IPS DF 6.9 (cell line): ENCODE results near the gene ITGAX.
"Not testable (repeated sequence)": the region's sequence is repeated elsewhere in the genome, so short reads cannot be mapped to it uniquely, and the experiment has no call there.

Experiments used
- DNase-seq: peaks from one replicate; pipeline ENCODE4 v3.0.0-alpha.2; 2013; ENCODE audit warnings: low read depth, low spot score
- H3K27ac ChIP-seq: one replicate; pipeline ENCODE4 v1.5.1; 2013; ENCODE audit warnings: low read length, control low read depth
- H3K27me3 ChIP-seq: 2 replicates; pipeline ENCODE4 v1.6.1; 2013; ENCODE audit warnings: mild to moderate bottlenecking, low read length; ENCODE audit not compliant: control insufficient read depth, insufficient read depth
- H3K36me3 ChIP-seq: 2 replicates; pipeline ENCODE4 v1.6.1; 2013; ENCODE audit warnings: low read length; ENCODE audit not compliant: control insufficient read depth, insufficient read depth
- H3K4me1 ChIP-seq: 2 replicates; pipeline ENCODE4 v1.6.1; 2013; ENCODE audit warnings: low read length; ENCODE audit not compliant: control insufficient read depth, insufficient read depth
- H3K4me3 ChIP-seq: 2 replicates; pipeline ENCODE4 v1.5.1; 2013; ENCODE audit warnings: mild to moderate bottlenecking, low read length
- H3K9me3 ChIP-seq: 2 replicates; pipeline ENCODE4 v1.6.1; 2013; ENCODE audit warnings: low read length, inconsistent platforms; ENCODE audit not compliant: control insufficient read depth, insufficient read depth
- WGBS: extraction: QIAGEN DNeasy Blood & Tissue Kit; methylation state at CpG from one replicate; pipeline ENCODE4 v1.1.7; 2013; ENCODE audit warnings: mixed read lengths, missing lambda C conversion rate; ENCODE audit not compliant: insufficient read length, insufficient coverage; 5-methylcytosine and 5-hydroxymethylcytosine counted together

The ITGAX gene

DNA sequence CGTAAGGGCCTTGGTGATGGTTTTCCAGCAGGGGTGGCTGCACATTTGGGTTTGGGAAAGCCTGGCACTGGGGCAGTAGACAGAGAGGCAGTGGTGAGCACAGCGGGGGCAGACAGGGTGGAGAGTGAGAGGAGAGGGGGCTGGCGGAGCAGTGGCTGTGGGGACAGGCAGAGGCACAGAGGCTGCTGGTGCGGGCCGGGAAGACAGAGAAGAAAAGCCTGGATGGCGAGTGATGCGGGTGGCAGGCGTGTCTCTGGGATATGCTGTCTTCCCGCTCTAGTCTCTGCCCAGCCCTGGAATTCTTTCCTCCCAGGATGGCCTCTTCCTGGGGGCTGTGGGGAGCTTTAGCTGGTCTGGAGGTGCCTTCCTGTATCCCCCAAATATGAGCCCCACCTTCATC, 55.1 kb downstream of the ITGAX start:
- no peak overlapping the region for H3K4me3 ChIP-seq
- no peak for DNase-seq
- no peak overlapping the region for H3K27ac ChIP-seq
- no peaks in the 10 kb centered on the region for H3K27me3 ChIP-seq
- no peaks in the 10 kb centered on the region for H3K4me1 ChIP-seq
- no CpG with 5 or more reads among the region's 9 CpGs for WGBS
- no peaks in the 10 kb centered on the region for H3K36me3 ChIP-seq
- no peaks in the 10 kb centered on the region for H3K9me3 ChIP-seq

DNA sequence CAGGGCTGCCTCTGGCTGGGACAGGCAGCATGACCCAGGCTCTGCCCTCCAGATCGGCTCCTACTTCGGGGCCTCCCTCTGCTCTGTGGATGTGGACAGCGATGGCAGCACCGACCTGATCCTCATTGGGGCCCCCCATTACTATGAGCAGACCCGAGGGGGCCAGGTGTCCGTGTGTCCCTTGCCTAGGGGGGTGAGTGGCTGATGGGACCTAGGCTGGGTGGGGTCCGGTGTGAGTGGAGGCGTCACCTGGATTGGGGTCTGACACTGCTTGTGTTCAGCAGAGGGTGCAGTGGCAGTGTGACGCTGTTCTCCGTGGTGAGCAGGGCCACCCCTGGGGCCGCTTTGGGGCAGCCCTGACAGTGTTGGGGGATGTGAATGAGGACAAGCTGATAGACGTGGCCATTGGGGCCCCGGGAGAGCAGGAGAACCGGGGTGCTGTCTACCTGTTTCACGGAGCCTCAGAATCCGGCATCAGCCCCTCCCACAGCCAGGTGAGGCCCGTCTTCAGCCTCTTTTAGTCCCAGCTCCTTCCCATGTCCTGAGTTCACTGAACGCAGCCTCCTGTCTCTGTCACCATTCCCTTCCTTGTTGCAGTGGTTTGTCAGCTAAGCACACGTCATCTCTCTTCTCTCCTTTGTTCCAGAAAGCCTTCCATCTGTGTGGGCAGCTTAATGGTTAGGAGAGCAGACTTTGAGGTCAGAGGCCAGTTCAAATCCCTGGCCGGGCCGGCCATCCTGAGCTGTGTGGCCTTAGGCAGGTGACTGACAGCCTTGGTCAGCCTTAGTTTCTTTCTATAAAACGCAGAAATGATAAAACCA, 56.3 kb downstream of the ITGAX start:
- Histone ChIP-seq H3K27ac (no peak overlapping the region), H3K27me3 (no peaks in the 10 kb centered on the region), H3K36me3 (no peaks in the 10 kb centered on the region), H3K4me3 (no peak overlapping the region), H3K9me3 (no peaks in the 10 kb centered on the region), H3K4me1 (no peaks in the 10 kb centered on the region)
- DNase-seq = no peak
- no CpG with 5 or more reads among the region's 22 CpGs for WGBS

DNA sequence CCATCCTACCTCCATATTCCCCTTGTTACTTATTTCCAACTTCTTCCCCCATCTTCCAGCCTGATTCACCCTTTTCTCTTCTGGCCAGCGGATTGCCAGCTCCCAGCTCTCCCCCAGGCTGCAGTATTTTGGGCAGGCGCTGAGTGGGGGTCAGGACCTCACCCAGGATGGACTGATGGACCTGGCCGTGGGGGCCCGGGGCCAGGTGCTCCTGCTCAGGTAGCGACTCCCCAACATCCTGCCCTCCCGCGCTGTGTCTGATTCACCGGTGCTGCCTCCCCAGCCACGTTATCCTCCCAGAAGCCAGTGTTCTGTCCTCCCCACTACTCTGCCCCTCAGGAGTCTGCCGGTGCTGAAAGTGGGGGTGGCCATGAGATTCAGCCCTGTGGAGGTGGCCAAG, 57.8 kb downstream of the ITGAX start:
- no peaks in the 10 kb centered on the region for H3K27me3 ChIP-seq
- H3K4me3 ChIP-seq = no peak overlapping the region
- H3K36me3 ChIP-seq = no peaks in the 10 kb centered on the region
- no CpG with 5 or more reads among the region's 10 CpGs for WGBS
- no peaks in the 10 kb centered on the region for H3K9me3 ChIP-seq
- DNase-seq = no peak
- no peak overlapping the region for H3K27ac ChIP-seq
- H3K4me1 ChIP-seq = no peaks in the 10 kb centered on the region

DNA sequence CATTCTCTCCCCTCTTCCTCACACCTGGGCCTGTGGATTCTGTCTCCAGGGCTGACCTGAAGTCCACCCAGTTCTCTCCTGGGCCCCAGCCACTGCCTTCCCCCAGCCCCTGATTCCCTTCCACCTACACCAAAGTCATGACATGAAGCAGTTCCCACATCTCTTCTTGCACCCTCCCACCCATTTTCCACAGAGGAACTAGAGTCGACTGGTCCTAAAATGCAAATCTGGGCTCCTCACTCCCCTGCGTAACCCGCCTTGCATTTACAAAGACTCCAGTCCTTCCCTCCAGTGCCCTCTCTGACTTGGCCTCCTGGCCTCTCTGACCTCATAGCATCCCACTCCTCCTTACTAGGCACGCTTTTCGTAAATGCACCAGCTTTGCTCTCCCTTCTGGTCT, 58.4 kb downstream of the ITGAX start:
- DNase-seq = no peak
- Histone ChIP-seq H3K4me3 (no peak overlapping the region), H3K4me1 (no peaks in the 10 kb centered on the region), H3K27ac (no peak overlapping the region), H3K9me3 (no peaks in the 10 kb centered on the region), H3K36me3 (no peaks in the 10 kb centered on the region), H3K27me3 (no peaks in the 10 kb centered on the region)
- WGBS = no CpG with 5 or more reads among the region's 5 CpGs

DNA sequence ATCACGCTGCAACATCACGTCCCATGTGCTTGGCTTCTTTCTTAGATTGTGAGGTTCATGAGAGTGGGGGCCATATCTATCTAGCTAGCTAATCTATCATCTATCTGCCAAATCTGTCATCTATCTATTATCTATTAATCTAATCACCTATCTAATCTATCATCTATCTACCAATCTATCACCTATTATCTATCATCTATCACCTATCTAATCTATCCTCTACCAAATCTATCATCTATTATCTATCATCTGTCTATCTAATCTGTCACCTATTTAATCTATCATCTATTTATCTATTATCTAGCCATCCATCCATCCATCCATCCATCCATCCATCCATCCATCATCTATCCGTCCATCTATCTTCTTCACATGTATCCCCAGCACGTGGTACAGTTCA, 59.0 kb downstream of the ITGAX start:
- no peak for DNase-seq
- Histone ChIP-seq H3K9me3 (no peaks in the 10 kb centered on the region), H3K4me1 (no peaks in the 10 kb centered on the region), H3K4me3 (no peak overlapping the region), H3K27ac (no peak overlapping the region), H3K27me3 (no peaks in the 10 kb centered on the region), H3K36me3 (no peaks in the 10 kb centered on the region)
- whole genome bisulfite sequencing = 100% methylated on average over 1 of the region's 4 CpGs

DNA sequence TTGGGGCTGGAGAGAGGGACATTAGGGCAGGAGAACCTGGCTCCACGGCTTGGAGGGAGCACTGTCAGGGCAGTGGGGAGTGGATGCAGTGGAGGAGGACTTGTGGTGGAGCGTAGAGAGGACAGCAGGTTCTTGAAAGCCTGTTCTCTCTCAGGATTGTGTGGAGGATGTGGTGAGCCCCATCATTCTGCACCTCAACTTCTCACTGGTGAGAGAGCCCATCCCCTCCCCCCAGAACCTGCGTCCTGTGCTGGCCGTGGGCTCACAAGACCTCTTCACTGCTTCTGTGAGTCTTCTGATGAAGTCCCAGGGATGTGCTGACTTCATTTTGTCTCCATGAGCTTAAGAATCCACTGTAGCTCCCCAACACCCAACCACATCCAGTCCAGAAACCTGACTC, 59.7 kb downstream of the ITGAX start:
- H3K9me3 ChIP-seq = no peaks in the 10 kb centered on the region
- no peaks in the 10 kb centered on the region for H3K36me3 ChIP-seq
- H3K4me1 ChIP-seq = no peaks in the 10 kb centered on the region
- no peaks in the 10 kb centered on the region for H3K27me3 ChIP-seq
- no peak overlapping the region for H3K4me3 ChIP-seq
- H3K27ac ChIP-seq = no peak overlapping the region
- DNase-seq = no peak
- no CpG with 5 or more reads among the region's 4 CpGs for WGBS

DNA sequence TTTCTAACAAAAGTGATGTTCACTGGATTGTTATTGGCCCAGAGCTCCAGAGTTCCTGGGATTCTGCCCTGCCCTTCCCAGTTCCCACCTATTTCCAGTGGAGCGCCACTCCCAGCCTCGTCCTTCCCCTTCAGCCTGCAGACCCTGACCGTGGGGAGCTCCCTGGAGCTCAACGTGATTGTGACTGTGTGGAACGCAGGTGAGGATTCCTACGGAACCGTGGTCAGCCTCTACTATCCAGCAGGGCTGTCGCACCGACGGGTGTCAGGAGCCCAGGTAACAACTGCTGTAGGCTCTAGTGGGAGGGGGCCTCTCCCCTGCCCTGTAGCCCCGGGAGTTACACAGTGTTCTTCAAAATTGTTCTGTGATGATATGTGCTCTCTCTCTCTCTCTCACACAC, 61.4 kb downstream of the ITGAX start:
- no peaks in the 10 kb centered on the region for H3K36me3 ChIP-seq
- H3K27me3 ChIP-seq = no peaks in the 10 kb centered on the region
- no peak overlapping the region for H3K27ac ChIP-seq
- no peaks in the 10 kb centered on the region for H3K4me1 ChIP-seq
- no peak for DNase-seq
- H3K9me3 ChIP-seq = no peaks in the 10 kb centered on the region
- no peak overlapping the region for H3K4me3 ChIP-seq
- WGBS = no CpG with 5 or more reads among the region's 11 CpGs

DNA sequence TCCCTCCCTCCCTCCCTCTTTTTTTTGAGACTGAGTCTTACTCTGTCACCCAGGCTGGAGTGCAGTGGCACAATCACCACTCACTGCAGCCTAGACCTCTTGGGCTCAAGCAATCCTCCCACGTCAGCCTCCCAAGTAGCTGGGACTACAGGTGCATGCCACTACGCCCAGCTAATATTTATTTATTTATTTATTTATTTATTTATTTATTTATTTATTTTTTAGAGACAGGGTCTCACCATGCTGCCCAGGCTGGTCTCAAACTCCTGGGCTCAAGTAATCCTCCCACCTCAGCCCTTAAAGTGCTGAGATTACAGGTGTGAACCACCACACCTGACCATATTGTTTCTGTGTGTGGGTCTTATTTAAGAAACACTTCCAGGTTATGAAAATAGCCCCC, 62.1 kb downstream of the ITGAX start:
- DNase-seq, H3K36me3 ChIP-seq, H3K4me1 ChIP-seq, H3K9me3 ChIP-seq, H3K4me3 ChIP-seq, H3K27me3 ChIP-seq, H3K27ac ChIP-seq: not testable (repeated sequence)
- no CpG with 5 or more reads among the region's 2 CpGs for WGBS

DNA sequence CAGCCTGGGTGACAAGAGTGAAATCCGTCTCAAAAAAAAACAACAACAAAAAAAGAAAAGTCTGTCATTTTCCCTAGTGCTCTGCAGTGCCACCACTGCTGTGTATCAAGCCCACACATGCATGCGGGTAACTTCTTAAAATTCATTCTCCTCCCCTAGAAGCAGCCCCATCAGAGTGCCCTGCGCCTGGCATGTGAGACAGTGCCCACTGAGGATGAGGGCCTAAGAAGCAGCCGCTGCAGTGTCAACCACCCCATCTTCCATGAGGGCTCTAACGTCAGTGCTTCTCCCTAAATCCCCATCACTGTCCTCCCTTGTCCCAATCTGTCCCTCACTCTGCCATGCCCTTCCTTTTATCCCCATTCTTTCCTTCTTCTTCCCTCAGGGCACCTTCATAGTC, 62.9 kb downstream of the ITGAX start:
- no peaks in the 10 kb centered on the region for H3K9me3 ChIP-seq
- no peak overlapping the region for H3K4me3 ChIP-seq
- H3K4me1 ChIP-seq = no peaks in the 10 kb centered on the region
- no CpG with 5 or more reads among the region's 5 CpGs for WGBS
- H3K27me3 ChIP-seq = no peaks in the 10 kb centered on the region
- no peaks in the 10 kb centered on the region for H3K36me3 ChIP-seq
- no peak overlapping the region for H3K27ac ChIP-seq
- no peak for DNase-seq

DNA sequence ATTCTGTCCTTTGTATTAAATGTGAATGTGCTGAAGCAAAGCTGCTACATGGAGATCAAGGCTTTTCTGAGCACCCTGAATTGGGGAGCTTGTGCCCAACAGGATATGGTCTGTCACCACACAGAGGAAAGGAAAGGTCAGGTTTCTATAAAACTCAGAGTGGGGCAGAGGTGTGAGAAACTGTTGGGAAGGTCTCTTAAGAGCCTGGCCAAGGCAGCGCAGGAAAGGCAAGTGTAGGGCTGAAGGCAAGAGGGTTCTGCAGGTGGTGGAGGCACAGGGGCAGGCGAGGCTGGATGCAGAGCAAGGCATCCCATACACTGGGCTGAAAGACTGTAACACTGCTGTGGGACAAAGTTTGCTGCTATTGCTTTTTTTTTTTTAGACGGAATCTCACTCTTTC, 65.1 kb downstream of the ITGAX start:
- H3K9me3 ChIP-seq = no peaks in the 10 kb centered on the region
- DNase-seq = no peak
- no peak overlapping the region for H3K27ac ChIP-seq
- WGBS = no CpG with 5 or more reads among the region's 3 CpGs
- no peaks in the 10 kb centered on the region for H3K4me1 ChIP-seq
- no peaks in the 10 kb centered on the region; the same call in 1 of the 2 replicates for H3K36me3 ChIP-seq
- no peak overlapping the region for H3K4me3 ChIP-seq
- no peaks in the 10 kb centered on the region; the same call in 1 of the 2 replicates for H3K27me3 ChIP-seq

DNA sequence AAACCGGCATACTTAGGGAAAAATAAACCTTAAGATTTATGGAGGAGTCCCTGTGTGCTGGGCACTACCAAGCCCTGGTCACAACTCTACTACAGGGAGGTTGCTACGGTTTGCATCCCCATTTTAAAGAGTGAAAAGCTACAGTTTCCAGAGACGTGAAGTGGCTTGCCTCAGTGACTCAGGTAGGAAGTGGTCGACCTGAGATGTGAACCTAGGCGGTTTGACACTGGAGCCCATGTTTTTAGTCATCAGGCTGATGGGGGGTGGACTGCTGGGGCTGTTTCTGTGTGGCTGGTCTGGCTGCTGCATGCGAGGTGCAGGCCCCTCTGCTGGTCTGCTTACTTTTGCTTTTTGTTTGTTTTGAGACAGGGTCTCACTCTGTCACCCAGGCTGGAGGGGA, 66.6 kb downstream of the ITGAX start:
- H3K4me1 ChIP-seq = no peaks in the 10 kb centered on the region
- no peaks in the 10 kb centered on the region; the same call in 1 of the 2 replicates for H3K27me3 ChIP-seq

More for the DNA sequence above, 66.6 kb downstream of the ITGAX start:
- H3K36me3 ChIP-seq = no peaks in the 10 kb centered on the region; the same call in 1 of the 2 replicates
- no peak overlapping the region for H3K27ac ChIP-seq
- no peak for DNase-seq
- H3K4me3 ChIP-seq = no peak overlapping the region
- no CpG with 5 or more reads among the region's 6 CpGs for whole genome bisulfite sequencing
- H3K9me3 ChIP-seq = no peaks in the 10 kb centered on the region
